GM19025 (cell line): ENCODE data around the gene ESD.
"Not testable (repeated sequence)": the region's sequence is repeated elsewhere in the genome, so short reads cannot be mapped to it uniquely, and the experiment has no call there.

Experiments used
- ATAC-seq: cut with Tn5 transposase; IDR thresholded peaks from one replicate; pipeline ENCODE4 v1.9.1; 2021; ENCODE audit warnings: mild to moderate bottlenecking, low read depth, moderate library complexity; ENCODE audit not compliant: unreplicated experiment

The ESD gene

GRCh38 chr13:46796129-46796514 is 839 bp downstream of the ESD start:
- no peak for ATAC-seq

- no peak for ATAC-seq
Observed at GRCh38 chr13:46795321-46795720, 1.6 kb downstream of the ESD start.

- no peak for ATAC-seq
Observed at GRCh38 chr13:46783504-46783903, 13.5 kb downstream of the ESD start.

GRCh38 chr13:46782691-46783090 is 14.3 kb downstream of the ESD start:
- no peak for ATAC-seq

- ATAC-seq = no peak
Observed at GRCh38 chr13:46782066-46782465, 14.9 kb downstream of the ESD start.

- ATAC-seq = no peak
Observed at GRCh38 chr13:46778890-46779289, 18.1 kb downstream of the ESD start.

- ATAC-seq = no peak
Observed at GRCh38 chr13:46778095-46778494, 18.9 kb downstream of the ESD start.

GRCh38 chr13:46775385-46776107 is 21.4 kb downstream of the ESD start:
- no peak for ATAC-seq

- no peak for ATAC-seq
Observed at GRCh38 chr13:46773541-46773940, 23.4 kb downstream of the ESD start.

GRCh38 chr13:46771693-46772092 is 25.3 kb downstream of the ESD start:
- ATAC-seq = no peak

- ATAC-seq = not testable (repeated sequence)
Observed at GRCh38 chr13:46769925-46770324, 27.0 kb downstream of the ESD start.

GRCh38 chr13:46761866-46762265 is 35.1 kb downstream of the ESD start:
- no peak for ATAC-seq

- no peak for ATAC-seq
Observed at GRCh38 chr13:46761174-46761573, 35.8 kb downstream of the ESD start.

GRCh38 chr13:46759846-46760245 is 37.1 kb downstream of the ESD start:
- ATAC-seq = no peak

GRCh38 chr13:46757640-46758039 is 39.3 kb downstream of the ESD start:
- no peak for ATAC-seq

- ATAC-seq = no peak
Observed at GRCh38 chr13:46756977-46757376, 40.0 kb downstream of the ESD start.

- ATAC-seq = not testable (repeated sequence)
Observed at GRCh38 chr13:46755508-46755907, 41.5 kb downstream of the ESD start.

GRCh38 chr13:46754812-46755211 is 42.1 kb downstream of the ESD start:
- no peak for ATAC-seq

- ATAC-seq = no peak
Observed at GRCh38 chr13:46753917-46754316, 43.0 kb downstream of the ESD start.

- ATAC-seq = no peak
Observed at GRCh38 chr13:46753137-46753536, 43.8 kb downstream of the ESD start.

- ATAC-seq = peak; percentile 80
Observed at GRCh38 chr13:46751811-46752635, 44.9 kb downstream of the ESD start.

GRCh38 chr13:46749951-46750350 is 47.0 kb downstream of the ESD start:
- no peak for ATAC-seq
